WTC11 (cell line): ENCODE data around the gene RNF121. TPM values are rescaled to one million over a fixed set of nuclear protein-coding genes. Genes with fewer than 3 reads are reported as not detected.

ENCODE experiments used
- ATAC-seq: fragments of 200-7000 bp; cut with Tn5 transposase; 2 replicates; pipeline ENCODE4 v1.10.0; 2021; ENCODE audit warnings: mild to moderate bottlenecking, moderate library complexity
- CTCF ChIA-PET: fragments of 300-600 bp; sonication (Branson Sonifier 250); formaldehyde crosslinking; loops from one replicate; lab custom pipeline; 2021; ENCODE audit warnings: antibody characterized with exemption; lab: Charles Lee
- POLR2A ChIA-PET: fragments of 350-600 bp; sonication (Branson Sonifier 250); formaldehyde crosslinking; loops from one replicate; lab custom pipeline; 2021; ENCODE audit warnings: antibody characterized with exemption; lab: Charles Lee
- DNase-seq: peaks from one replicate; pipeline ENCODE4 v3.0.0; 2021; ENCODE audit warnings: low spot score
- H3K27ac Mint-ChIP-seq: 2 replicates; pipeline ENCODE4 v1.8.0; 2021; ENCODE audit warnings: mixed read lengths
- H3K27me3 Mint-ChIP-seq: 2 replicates; pipeline ENCODE4 v1.8.0; 2021; ENCODE audit warnings: low read depth, mild to moderate bottlenecking, moderate library complexity, mixed read lengths
- H3K36me3 Mint-ChIP-seq: 2 replicates; pipeline ENCODE4 v1.8.0; 2021; ENCODE audit warnings: mixed read lengths
- H3K4me1 Mint-ChIP-seq: 2 replicates; pipeline ENCODE4 v1.8.0; 2022; ENCODE audit warnings: mixed read lengths
- H3K4me3 Mint-ChIP-seq: 2 replicates; pipeline ENCODE4 v1.8.0; 2021; ENCODE audit warnings: mild to moderate bottlenecking, moderate library complexity, mixed read lengths
- H3K9me3 Mint-ChIP-seq: 2 replicates; pipeline ENCODE4 v1.8.0; 2021; ENCODE audit warnings: mixed read lengths
- ATF1 ChIP-seq: sonication (generic); formaldehyde crosslinking; IDR thresholded peaks from 2 replicates; pipeline ENCODE4 v1.8.1; 2023; ENCODE audit warnings: mild to moderate bottlenecking, moderate library complexity, missing genetic modification reagents
- ESRRA ChIP-seq: sonication (generic); formaldehyde crosslinking; IDR thresholded peaks from 2 replicates; pipeline ENCODE4 v1.8.1; 2022; ENCODE audit warnings: mild to moderate bottlenecking, missing genetic modification reagents, borderline replicate concordance
- FOXP1 ChIP-seq: sonication (generic); formaldehyde crosslinking; IDR thresholded peaks from 2 replicates; pipeline ENCODE4 v1.8.0; 2022; ENCODE audit warnings: missing genetic modification reagents, mild to moderate bottlenecking, moderate library complexity, borderline replicate concordance
- GRHL2 ChIP-seq: fragments of 250-450 bp; sonication (Bioruptor Pico); IDR thresholded peaks from 2 replicates; pipeline ENCODE4 v1.8.0; 2022; ENCODE audit warnings: mild to moderate bottlenecking, moderate library complexity; ENCODE audit not compliant: insufficient replicate concordance, severe bottlenecking
- SMAD4 ChIP-seq: sonication (generic); formaldehyde crosslinking; IDR thresholded peaks from 2 replicates; pipeline ENCODE4 v1.8.0; 2022; ENCODE audit warnings: mild to moderate bottlenecking, missing genetic modification reagents
- SOX15 ChIP-seq: fragments of 250-450 bp; sonication (Bioruptor Pico); IDR thresholded peaks from 2 replicates; pipeline ENCODE4 v1.9.0; 2021; ENCODE audit warnings: mild to moderate bottlenecking
- ZBTB21 ChIP-seq: sonication (generic); formaldehyde crosslinking; IDR thresholded peaks from 2 replicates; pipeline ENCODE4 v1.8.1; 2023; ENCODE audit warnings: mild to moderate bottlenecking, missing genetic modification reagents, borderline replicate concordance
- ZNF121 ChIP-seq: sonication (generic); formaldehyde crosslinking; IDR thresholded peaks from 2 replicates; pipeline ENCODE4 v1.8.0; 2023; ENCODE audit warnings: missing genetic modification reagents
- ZNF219 ChIP-seq: sonication (generic); formaldehyde crosslinking; IDR thresholded peaks from 2 replicates; pipeline ENCODE4 v1.8.0; 2023; ENCODE audit warnings: missing genetic modification reagents, mild to moderate bottlenecking, borderline replicate concordance
- total RNA-seq: library from RNA; stranded (reverse); gene quantifications from 3 replicates; pipeline ENCODE4 v1.2.3, GENCODE V29; 2021
- TF ChIP-seq, protein P1 (sequence below): fragments of 200-600 bp; IDR thresholded peaks from 2 replicates; pipeline ENCODE4 v1.8.0; 2022; ENCODE audit warnings: antibody characterized with exemption
- TF ChIP-seq, protein P2 (sequence below): sonication (generic); formaldehyde crosslinking; conservative IDR thresholded peaks from 2 replicates; pipeline ENCODE4 v1.8.1; 2023; ENCODE audit warnings: mild to moderate bottlenecking, low read depth, missing genetic modification reagents, moderate library complexity
- TF ChIP-seq, protein P3 (sequence below): sonication (generic); formaldehyde crosslinking; IDR thresholded peaks from 2 replicates; pipeline ENCODE4 v1.8.0; 2022; ENCODE audit warnings: mild to moderate bottlenecking, missing genetic modification reagents
- TF ChIP-seq, protein P4 (sequence below): sonication (generic); formaldehyde crosslinking; IDR thresholded peaks from 2 replicates; pipeline ENCODE4 v1.8.0; 2023; ENCODE audit warnings: mild to moderate bottlenecking, missing genetic modification reagents
- TF ChIP-seq, protein P5 (sequence below): fragments of 250-450 bp; sonication (Bioruptor Pico); IDR thresholded peaks from 2 replicates; pipeline ENCODE4 v1.9.0; 2021; ENCODE audit warnings: moderate library complexity, mild to moderate bottlenecking, inconsistent platforms, borderline replicate concordance
- TF ChIP-seq, protein P6 (sequence below): sonication (generic); formaldehyde crosslinking; IDR thresholded peaks from 2 replicates; pipeline ENCODE4 v1.8.1; 2022; ENCODE audit warnings: missing genetic modification reagents, borderline replicate concordance
- TF ChIP-seq, protein P7 (sequence below): fragments of 250-450 bp; sonication (Bioruptor Pico); conservative IDR thresholded peaks from 2 replicates; pipeline ENCODE4 v1.9.0; 2021; ENCODE audit warnings: mild to moderate bottlenecking

The RNF121 gene
- total RNA-seq, 1 experiment from 2014 or later, result 40.2 TPM

DNA sequence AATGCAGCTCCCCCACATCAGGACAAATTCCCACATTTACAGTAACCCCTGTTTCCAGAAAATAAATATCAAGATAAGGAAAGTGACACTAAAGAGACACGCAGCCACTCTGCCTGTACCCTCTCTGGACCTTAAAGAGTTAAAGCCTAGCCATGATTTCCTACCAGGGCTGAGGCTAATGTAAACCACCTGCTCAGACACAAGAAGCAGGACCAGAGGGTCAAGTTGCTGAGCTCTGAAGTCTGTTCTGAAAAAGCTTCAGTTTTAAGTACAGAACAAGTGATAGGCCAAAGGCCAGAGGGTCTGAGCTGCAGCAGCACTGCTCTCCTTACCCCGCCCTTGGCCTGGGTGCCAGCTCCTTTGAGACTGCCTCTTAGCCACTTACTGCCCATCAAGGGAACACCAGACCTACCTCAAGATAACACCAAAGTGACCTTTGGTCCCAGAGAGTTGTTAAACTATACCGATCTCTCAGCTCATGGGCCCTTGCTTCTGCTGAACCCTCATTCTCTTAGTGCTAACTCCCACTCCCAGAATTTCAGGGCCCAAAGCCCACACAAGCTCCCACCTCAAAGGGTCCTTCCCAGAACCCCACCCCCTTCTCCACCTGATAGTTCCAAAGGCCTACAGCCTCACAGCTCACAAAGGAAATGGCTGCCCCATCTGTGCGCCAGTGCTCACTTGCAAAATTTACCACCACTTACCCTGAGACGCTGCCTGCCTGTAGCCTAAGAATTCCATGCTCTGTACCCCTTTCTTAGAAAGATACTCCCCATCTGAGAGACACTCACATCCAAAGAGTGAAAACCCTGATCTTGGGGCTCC is 110.4 kb downstream of the RNF121 start:
- Mint-ChIP-seq H3K9me3 (no peaks in the 10 kb centered on the region), H3K27ac (no peak overlapping the region), H3K4me3 (no peak overlapping the region), H3K27me3 (no peaks in the 10 kb centered on the region; the same call in 1 of the 2 replicates), H3K36me3 (peaks cover 13% of the 10 kb centered on the region), H3K4me1 (peaks cover 25% of the 10 kb centered on the region)
- ChIA-PET POLR2A (interaction anchor here (0.6 kb wide), 1 partner anchor 111 kb away, joined by 3 read pairs; the partner anchor contains the start of gene XNDC1N), CTCF (interaction anchor here (0.6 to 4.7 kb wide), 9 partner anchors 9 to 375 kb away, joined by 3 to 81 read pairs (median 4); no protein-coding TSS in a partner anchor)
- DNase-seq (no peak), ATAC-seq (no peak)
- TF ChIP-seq GRHL2 (CRISPR knock-in tag) (no peak), FOXP1 (CRISPR knock-in tag) (no peak), ZNF121 (no peak), ZNF219 (CRISPR knock-in tag) (no peak), ATF1 (CRISPR knock-in tag) (no peak), SOX15 (CRISPR knock-in tag) (no peak), ESRRA (CRISPR knock-in tag) (no peak), ZBTB21 (CRISPR knock-in tag) (no peak), SMAD4 (CRISPR knock-in tag) (no peak)
- TF ChIP-seq, protein P1, sequence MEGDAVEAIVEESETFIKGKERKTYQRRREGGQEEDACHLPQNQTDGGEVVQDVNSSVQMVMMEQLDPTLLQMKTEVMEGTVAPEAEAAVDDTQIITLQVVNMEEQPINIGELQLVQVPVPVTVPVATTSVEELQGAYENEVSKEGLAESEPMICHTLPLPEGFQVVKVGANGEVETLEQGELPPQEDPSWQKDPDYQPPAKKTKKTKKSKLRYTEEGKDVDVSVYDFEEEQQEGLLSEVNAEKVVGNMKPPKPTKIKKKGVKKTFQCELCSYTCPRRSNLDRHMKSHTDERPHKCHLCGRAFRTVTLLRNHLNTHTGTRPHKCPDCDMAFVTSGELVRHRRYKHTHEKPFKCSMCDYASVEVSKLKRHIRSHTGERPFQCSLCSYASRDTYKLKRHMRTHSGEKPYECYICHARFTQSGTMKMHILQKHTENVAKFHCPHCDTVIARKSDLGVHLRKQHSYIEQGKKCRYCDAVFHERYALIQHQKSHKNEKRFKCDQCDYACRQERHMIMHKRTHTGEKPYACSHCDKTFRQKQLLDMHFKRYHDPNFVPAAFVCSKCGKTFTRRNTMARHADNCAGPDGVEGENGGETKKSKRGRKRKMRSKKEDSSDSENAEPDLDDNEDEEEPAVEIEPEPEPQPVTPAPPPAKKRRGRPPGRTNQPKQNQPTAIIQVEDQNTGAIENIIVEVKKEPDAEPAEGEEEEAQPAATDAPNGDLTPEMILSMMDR, result no peak
- TF ChIP-seq, protein P2, sequence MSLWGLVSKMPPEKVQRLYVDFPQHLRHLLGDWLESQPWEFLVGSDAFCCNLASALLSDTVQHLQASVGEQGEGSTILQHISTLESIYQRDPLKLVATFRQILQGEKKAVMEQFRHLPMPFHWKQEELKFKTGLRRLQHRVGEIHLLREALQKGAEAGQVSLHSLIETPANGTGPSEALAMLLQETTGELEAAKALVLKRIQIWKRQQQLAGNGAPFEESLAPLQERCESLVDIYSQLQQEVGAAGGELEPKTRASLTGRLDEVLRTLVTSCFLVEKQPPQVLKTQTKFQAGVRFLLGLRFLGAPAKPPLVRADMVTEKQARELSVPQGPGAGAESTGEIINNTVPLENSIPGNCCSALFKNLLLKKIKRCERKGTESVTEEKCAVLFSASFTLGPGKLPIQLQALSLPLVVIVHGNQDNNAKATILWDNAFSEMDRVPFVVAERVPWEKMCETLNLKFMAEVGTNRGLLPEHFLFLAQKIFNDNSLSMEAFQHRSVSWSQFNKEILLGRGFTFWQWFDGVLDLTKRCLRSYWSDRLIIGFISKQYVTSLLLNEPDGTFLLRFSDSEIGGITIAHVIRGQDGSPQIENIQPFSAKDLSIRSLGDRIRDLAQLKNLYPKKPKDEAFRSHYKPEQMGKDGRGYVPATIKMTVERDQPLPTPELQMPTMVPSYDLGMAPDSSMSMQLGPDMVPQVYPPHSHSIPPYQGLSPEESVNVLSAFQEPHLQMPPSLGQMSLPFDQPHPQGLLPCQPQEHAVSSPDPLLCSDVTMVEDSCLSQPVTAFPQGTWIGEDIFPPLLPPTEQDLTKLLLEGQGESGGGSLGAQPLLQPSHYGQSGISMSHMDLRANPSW (CRISPR knock-in tag), result no peak
- TF ChIP-seq, protein P3, sequence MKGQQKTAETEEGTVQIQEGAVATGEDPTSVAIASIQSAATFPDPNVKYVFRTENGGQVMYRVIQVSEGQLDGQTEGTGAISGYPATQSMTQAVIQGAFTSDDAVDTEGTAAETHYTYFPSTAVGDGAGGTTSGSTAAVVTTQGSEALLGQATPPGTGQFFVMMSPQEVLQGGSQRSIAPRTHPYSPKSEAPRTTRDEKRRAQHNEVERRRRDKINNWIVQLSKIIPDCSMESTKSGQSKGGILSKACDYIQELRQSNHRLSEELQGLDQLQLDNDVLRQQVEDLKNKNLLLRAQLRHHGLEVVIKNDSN (CRISPR knock-in tag), result no peak
- TF ChIP-seq, protein P4, sequence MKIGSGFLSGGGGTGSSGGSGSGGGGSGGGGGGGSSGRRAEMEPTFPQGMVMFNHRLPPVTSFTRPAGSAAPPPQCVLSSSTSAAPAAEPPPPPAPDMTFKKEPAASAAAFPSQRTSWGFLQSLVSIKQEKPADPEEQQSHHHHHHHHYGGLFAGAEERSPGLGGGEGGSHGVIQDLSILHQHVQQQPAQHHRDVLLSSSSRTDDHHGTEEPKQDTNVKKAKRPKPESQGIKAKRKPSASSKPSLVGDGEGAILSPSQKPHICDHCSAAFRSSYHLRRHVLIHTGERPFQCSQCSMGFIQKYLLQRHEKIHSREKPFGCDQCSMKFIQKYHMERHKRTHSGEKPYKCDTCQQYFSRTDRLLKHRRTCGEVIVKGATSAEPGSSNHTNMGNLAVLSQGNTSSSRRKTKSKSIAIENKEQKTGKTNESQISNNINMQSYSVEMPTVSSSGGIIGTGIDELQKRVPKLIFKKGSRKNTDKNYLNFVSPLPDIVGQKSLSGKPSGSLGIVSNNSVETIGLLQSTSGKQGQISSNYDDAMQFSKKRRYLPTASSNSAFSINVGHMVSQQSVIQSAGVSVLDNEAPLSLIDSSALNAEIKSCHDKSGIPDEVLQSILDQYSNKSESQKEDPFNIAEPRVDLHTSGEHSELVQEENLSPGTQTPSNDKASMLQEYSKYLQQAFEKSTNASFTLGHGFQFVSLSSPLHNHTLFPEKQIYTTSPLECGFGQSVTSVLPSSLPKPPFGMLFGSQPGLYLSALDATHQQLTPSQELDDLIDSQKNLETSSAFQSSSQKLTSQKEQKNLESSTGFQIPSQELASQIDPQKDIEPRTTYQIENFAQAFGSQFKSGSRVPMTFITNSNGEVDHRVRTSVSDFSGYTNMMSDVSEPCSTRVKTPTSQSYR (CRISPR knock-in tag), result no peak
- TF ChIP-seq, protein P5, sequence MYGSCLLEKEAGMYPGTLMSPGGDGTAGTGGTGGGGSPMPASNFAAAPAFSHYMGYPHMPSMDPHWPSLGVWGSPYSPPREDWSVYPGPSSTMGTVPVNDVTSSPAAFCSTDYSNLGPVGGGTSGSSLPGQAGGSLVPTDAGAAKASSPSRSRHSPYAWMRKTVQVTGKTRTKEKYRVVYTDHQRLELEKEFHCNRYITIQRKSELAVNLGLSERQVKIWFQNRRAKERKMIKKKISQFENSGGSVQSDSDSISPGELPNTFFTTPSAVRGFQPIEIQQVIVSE (CRISPR knock-in tag), result no peak
- TF ChIP-seq, protein P6, sequence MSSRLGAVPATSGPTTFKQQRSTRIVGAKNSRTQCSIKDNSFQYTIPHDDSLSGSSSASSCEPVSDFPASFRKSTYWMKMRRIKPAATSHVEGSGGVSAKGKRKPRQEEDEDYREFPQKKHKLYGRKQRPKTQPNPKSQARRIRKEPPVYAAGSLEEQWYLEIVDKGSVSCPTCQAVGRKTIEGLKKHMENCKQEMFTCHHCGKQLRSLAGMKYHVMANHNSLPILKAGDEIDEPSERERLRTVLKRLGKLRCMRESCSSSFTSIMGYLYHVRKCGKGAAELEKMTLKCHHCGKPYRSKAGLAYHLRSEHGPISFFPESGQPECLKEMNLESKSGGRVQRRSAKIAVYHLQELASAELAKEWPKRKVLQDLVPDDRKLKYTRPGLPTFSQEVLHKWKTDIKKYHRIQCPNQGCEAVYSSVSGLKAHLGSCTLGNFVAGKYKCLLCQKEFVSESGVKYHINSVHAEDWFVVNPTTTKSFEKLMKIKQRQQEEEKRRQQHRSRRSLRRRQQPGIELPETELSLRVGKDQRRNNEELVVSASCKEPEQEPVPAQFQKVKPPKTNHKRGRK (CRISPR knock-in tag), result no peak
- TF ChIP-seq, protein P7, sequence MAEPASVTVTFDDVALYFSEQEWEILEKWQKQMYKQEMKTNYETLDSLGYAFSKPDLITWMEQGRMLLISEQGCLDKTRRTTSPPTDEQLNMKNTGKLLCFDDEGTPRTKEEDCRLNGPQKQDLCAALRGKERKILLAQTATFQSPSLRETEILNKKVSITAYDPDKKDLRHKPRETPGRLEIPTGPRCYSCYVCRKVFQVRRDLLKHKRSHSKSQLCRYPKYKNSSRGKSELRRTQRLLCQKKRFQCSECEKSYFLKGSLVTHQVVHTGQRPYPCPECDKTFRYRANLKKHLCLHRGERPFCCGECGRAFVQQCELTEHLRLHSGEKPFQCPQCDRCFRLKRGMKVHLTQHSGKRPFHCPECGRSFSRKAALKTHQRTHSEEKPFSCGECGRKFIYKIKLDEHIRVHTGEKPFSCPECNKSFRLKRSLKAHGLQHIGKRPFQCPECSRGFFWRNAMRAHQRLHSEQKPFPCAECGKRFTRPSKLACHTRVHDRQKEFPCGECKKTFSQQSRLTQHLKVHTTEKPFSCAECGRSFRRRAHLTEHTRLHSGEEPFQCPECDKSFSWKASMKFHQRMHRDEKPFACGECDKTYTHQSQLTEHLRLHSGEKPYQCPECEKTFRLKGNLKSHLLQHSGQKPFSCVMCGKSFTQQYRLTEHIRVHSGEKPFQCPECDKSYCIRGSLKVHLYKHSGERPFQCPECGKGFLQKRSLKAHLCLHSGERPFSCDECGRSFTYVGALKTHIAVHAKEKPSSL (CRISPR knock-in tag), result no peak
